GM12875 (cell line): ENCODE results near the gene HTR3A.

Source experiments
- H3K4me3 ChIP-seq: one replicate; pipeline ENCODE4 v1.5.1; 2011; ENCODE audit warnings: low read depth, low read length, control low read depth
- TF ChIP-seq, protein P1 (sequence below): IDR thresholded peaks from 2 replicates; pipeline ENCODE4 v1.5.1; 2011; ENCODE audit warnings: low read depth, mild to moderate bottlenecking, control low read depth, inconsistent platforms, low read length, moderate library complexity, borderline replicate concordance; ENCODE audit not compliant: insufficient read depth

Gene HTR3A

DNA sequence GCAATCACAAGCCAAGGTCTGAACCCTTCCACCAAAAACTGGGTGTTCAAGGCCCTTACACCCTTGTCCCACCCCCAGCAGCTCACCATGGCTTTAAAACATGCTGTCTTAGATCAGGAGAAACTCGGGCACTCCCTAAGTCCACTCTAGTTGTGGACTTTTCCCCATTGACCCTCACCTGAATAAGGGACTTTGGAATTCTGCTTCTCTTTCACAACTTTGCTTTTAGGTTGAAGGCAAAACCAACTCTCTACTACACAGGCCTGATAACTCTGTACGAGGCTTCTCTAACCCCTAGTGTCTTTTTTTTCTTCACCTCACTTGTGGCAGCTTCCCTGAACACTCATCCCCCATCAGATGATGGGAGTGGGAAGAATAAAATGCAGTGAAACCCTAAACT lies 15.0 kb downstream of the HTR3A start:
- H3K4me3 ChIP-seq, result no peak overlapping the region
- TF ChIP-seq, protein P1, sequence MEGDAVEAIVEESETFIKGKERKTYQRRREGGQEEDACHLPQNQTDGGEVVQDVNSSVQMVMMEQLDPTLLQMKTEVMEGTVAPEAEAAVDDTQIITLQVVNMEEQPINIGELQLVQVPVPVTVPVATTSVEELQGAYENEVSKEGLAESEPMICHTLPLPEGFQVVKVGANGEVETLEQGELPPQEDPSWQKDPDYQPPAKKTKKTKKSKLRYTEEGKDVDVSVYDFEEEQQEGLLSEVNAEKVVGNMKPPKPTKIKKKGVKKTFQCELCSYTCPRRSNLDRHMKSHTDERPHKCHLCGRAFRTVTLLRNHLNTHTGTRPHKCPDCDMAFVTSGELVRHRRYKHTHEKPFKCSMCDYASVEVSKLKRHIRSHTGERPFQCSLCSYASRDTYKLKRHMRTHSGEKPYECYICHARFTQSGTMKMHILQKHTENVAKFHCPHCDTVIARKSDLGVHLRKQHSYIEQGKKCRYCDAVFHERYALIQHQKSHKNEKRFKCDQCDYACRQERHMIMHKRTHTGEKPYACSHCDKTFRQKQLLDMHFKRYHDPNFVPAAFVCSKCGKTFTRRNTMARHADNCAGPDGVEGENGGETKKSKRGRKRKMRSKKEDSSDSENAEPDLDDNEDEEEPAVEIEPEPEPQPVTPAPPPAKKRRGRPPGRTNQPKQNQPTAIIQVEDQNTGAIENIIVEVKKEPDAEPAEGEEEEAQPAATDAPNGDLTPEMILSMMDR, result no peak

DNA sequence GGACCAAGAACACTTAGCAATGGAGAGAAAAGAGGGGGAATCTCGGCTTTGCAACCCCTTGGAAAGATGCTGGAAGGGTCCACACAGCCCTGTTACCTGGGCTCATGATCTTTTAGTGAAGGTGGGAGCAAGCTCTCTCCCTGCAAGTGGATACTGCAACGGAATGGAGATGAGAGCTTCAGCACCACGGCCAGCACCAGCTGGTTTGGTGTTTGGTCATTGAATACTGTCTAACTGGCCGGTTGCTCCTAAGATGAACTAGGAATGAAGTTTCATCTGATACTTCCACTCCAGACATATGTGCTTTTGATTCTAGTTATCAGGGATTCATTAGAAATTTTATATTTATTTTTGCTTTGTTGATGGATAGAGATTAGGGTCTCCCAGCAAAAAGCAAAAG lies 16.3 kb downstream of the HTR3A start:
- no peak overlapping the region for H3K4me3 ChIP-seq
- TF ChIP-seq, protein P1, result no peak

DNA sequence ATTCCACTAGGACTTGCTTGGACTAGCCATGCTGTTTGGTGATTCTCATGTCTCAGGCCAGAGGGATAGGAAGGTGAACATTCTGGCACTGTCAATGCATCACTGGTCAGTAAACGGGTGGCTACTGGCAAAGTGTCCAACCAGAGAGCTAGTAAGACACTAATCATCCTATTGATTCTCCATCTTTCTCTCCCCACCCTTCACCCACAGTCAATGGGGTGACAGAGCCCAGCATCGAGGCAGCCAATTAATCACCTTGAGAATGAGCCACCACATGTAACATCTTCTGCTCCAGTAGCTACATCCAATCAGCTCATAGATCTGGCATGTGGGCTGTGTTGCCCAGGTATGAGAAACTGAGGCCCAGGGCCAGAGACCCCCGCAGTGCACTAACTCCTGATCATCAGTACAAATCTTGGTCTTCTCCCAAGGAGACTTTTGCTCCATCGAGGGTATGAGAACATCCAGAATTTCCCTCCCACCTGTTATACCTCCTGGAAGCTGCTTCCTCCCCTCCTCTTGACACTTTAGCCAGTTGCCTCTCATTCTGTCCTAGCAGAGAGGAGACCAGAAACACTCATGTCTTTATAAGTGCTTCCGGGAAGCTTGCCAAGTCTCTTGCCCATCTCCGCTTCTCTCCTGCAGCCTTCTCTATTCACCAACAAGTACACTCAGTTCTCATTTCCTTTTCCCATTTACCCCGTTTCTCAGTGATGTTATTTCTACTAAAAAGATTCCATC lies 17.0 kb downstream of the HTR3A start:
- TF ChIP-seq, protein P1, result no peak
- no peak overlapping the region for H3K4me3 ChIP-seq

DNA sequence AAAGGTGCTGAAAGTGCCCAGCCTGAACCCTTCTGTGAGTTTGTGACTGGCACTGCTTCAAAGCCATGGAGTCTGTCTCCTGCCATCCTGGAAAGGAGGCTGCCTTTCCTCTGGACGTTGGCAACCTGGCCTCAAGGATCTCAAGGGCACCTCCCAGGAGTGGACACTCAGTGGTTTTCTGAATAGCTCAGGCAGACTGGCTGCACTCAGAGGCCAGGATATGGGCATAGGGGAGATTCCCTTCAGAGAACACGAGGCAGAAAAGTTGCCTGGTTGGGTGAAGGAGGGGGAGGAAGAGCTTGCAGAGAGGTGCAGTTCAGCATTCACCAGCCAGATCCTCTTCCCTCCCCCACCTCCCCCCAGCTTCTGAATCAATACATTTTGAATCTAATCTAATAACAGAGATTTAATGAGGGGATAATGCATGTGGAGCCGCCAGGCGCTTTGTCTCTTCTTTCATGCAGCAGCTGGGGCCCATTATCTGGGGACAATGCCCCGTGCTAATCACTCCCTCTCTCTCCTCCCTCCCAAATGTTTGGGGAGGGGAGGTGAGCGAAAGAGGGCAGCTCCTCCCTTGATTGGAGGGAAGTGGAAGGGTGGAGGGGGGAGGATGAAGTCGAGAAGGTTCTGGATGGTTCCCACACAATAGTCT lies 17.7 kb downstream of the HTR3A start:
- TF ChIP-seq, protein P1, result no peak
- no peak overlapping the region for H3K4me3 ChIP-seq

GRCh38 chr11:113994077-113994954 lies 19.4 kb downstream of the HTR3A start:
- H3K4me3 ChIP-seq, result no peak overlapping the region
- TF ChIP-seq, protein P1, result peak; percentile 60

GRCh38 chr11:113997473-113997872 lies 22.6 kb downstream of the HTR3A start:
- no peak overlapping the region for H3K4me3 ChIP-seq
- TF ChIP-seq, protein P1, result no peak

- no peak overlapping the region for H3K4me3 ChIP-seq
- TF ChIP-seq, protein P1, result no peak
These were observed 23.7 kb downstream of the HTR3A start for GRCh38 chr11:113998574-113998973.
